ENCODE results near the gene GSKIP.
A peak's percentile ranks its signal among the peaks of the same experiment; 100 is the strongest.

Gene GSKIP

GRCh38 chr14:96362965-96363750 is at the start of gene GSKIP, which contains the start of gene ATG2B:
Gene GSKIP, plus strand, starts transcription at chr14:96363526. Its CDS starts 18,722 bp downstream, at chr14:96382248.
Gene ATG2B, minus strand, starts transcription at chr14:96363341. Its CDS starts 365 bp downstream, at chr14:96362976.
- DNase-seq (ENCODE audit: low read depth): peak; percentile 95
- H3K4me3 ChIP-seq (ENCODE audit: low read length): peak within 1 kb of the TSS; percentile 86
- TF ChIP-seq, protein P1, sequence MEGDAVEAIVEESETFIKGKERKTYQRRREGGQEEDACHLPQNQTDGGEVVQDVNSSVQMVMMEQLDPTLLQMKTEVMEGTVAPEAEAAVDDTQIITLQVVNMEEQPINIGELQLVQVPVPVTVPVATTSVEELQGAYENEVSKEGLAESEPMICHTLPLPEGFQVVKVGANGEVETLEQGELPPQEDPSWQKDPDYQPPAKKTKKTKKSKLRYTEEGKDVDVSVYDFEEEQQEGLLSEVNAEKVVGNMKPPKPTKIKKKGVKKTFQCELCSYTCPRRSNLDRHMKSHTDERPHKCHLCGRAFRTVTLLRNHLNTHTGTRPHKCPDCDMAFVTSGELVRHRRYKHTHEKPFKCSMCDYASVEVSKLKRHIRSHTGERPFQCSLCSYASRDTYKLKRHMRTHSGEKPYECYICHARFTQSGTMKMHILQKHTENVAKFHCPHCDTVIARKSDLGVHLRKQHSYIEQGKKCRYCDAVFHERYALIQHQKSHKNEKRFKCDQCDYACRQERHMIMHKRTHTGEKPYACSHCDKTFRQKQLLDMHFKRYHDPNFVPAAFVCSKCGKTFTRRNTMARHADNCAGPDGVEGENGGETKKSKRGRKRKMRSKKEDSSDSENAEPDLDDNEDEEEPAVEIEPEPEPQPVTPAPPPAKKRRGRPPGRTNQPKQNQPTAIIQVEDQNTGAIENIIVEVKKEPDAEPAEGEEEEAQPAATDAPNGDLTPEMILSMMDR (IDR thresholded peaks at IDR 0.05; ENCODE audit: insufficient read depth, low read depth, low read length, missing control alignments): no peak

DNA sequence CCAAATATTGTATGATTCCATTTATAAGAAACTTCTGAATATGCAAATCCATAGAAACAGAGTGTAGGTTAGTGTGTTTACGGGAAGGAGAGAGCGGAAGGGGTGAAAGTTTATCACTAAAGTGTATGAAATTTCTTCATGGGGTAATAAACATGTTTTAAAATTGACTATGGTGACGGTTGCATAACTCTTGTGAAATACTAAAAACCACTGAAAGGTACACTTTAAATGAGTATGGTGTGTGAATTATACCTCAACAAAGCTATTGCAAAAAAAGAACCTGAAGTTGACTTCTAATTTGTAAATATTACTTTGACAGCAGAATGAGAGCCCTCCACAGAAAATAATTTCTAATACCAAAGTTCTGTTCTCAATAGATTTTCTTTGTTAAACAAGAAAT is 47.2 kb upstream of the GSKIP start:
- DNase-seq (ENCODE audit: low read depth): no peak
- H3K4me3 ChIP-seq (ENCODE audit: low read length): no peak overlapping the region
- TF ChIP-seq, protein P1 (IDR thresholded peaks at IDR 0.05; ENCODE audit: insufficient read depth, low read depth, low read length, missing control alignments): no peak

DNA sequence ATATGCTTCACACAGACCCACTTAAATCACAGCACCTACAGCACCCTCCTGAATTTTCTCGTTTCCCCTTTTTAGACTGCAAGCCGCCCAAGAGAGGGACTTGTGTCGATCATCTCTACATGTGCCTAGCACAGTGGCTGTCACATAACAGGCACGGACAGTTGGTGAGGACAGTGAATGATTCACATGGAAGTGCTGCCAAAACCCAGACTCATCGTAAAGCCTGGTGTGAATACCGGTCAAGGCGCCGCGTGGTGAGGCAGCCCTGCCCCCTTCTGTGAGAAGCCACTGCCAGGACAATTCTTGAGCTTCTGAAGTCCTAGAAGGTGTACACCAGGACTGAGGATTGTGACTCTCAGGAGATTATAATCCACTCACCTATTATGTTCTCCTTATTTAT is 44.5 kb upstream of the GSKIP start:
- no peak overlapping the region for H3K4me3 ChIP-seq (ENCODE audit: low read length)
- TF ChIP-seq, protein P1 (IDR thresholded peaks at IDR 0.05; ENCODE audit: insufficient read depth, low read depth, low read length, missing control alignments): no peak
- DNase-seq (ENCODE audit: low read depth): no peak

GRCh38 chr14:96320605-96321004 is 42.7 kb upstream of the GSKIP start:
- DNase-seq (ENCODE audit: low read depth): no peak
- TF ChIP-seq, protein P1 (IDR thresholded peaks at IDR 0.05; ENCODE audit: insufficient read depth, low read depth, low read length, missing control alignments): no peak

GRCh38 chr14:96324219-96324618 is 39.1 kb upstream of the GSKIP start:
- H3K4me3 ChIP-seq (ENCODE audit: low read length): no peak overlapping the region
- no peak for DNase-seq (ENCODE audit: low read depth)
- TF ChIP-seq, protein P1 (IDR thresholded peaks at IDR 0.05; ENCODE audit: insufficient read depth, low read depth, low read length, missing control alignments): no peak

More at GRCh38 chr14:96320605-96321004, 42.7 kb upstream of the GSKIP start:
- H3K4me3 ChIP-seq (ENCODE audit: low read length): no peak overlapping the region

DNA sequence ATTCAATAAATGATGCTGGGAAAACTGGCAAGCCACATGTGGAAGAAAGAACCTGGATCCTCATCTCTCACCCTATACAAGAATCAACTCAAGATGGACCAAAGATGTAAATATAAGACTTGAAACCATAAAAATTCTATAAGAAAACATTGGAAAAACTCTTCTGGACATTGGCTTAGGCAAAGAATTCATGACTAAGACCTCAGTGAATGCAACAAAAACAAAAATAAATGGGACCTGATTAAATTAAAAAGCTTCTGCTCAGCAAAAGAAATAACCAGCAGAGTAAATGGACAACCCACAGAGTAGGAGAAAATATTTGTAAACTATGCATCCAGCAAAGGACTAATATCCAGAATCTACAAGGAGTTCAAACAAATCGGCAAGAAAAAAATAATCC is 24.8 kb upstream of the GSKIP start:
- TF ChIP-seq, protein P1 (IDR thresholded peaks at IDR 0.05; ENCODE audit: insufficient read depth, low read depth, low read length, missing control alignments): no peak
- DNase-seq (ENCODE audit: low read depth): no peak
- H3K4me3 ChIP-seq (ENCODE audit: low read length): no peak overlapping the region

- no peak for DNase-seq (ENCODE audit: low read depth)
- TF ChIP-seq, protein P1 (IDR thresholded peaks at IDR 0.05; ENCODE audit: insufficient read depth, low read depth, low read length, missing control alignments): no peak
These were observed 22.0 kb upstream of the GSKIP start for GRCh38 chr14:96341323-96341722.

More at GRCh38 chr14:96341323-96341722, 22.0 kb upstream of the GSKIP start:
- H3K4me3 ChIP-seq (ENCODE audit: low read length): no peak overlapping the region
